ENCODE results near the gene PIK3R3. TPM values are rescaled to one million over a fixed set of nuclear protein-coding genes. Genes with fewer than 3 reads are reported as not detected.

PIK3R3 gene
- total and polyA plus RNA-seq, 9 of the 15 experiments (the other 6 are each of a cell fraction or from before 2014, with no cell fraction given), result 1.4 to 7.7 (median 4.6) TPM

DNA sequence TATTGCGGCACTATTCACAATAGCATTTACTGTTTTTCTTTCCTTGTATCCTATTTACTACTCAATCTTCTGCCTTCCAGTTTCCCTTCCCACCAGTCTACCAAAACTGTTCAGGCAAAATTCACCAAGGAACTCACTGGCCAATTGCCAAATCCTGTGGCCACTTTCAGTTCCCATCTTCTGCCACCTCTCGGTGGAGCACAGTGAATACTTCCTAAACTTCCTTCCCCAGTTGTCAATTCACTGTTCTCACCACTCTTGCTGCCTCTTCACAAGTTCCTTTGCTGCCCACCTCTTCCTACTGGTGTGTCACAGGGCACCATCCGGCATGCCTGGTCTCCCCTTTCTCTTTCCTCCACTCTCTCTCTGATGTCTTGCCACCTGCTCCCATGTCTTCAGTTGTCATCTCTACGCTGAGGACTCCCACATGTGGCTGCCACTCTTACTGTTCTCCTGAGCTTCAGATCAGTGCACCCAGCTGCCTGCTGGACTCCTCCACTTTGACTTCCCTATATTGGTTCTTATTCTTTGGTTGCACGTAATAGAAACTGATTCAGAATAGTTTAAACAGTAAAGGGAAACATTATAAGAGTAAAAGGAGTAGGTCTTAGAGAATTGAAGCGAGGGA is 114.4 kb downstream of the PIK3R3 start:
- ChIA-PET POLR2A (interaction anchor here (0.5 to 1.5 kb wide), 3 partner anchors 11 to 181 kb away, joined by 3 read pairs; no protein-coding TSS in a partner anchor), CTCF (ENCODE audit: low intra/inter-chr PET ratio) (no interaction called here)
- H4K20me1 ChIP-seq (replicated peaks; ENCODE audit: control insufficient read depth, insufficient read depth, low read length), result no peaks in the 10 kb centered on the region
- intact Hi-C loops (cut with micrococcal nuclease), result no loop called here
- H3K9ac ChIP-seq (ENCODE audit: insufficient read depth in 1 of 2, low read depth in 2 of 2, low read length in 2 of 2), result no peak overlapping the region
- H3K9me1 ChIP-seq (ENCODE audit: control insufficient read depth, insufficient read depth, low read length), result no peaks in the 10 kb centered on the region
- BruUV-seq (replicated peaks), result no TSS peak
- ATAC-seq (peak; percentile 53; the same call in 2 of the 3 replicates), FAIRE-seq (no peak), DNase-seq (ENCODE audit: extremely low read depth in 1 of 4, low spot score in 3 of 4) (peak in 1 of 4 experiments; percentile 30)
- peak; percentile 14 for TF ChIP-seq MEIS2 (IDR thresholded peaks at IDR 0.05; ENCODE audit: partially characterized antibody)
- peak in 1 of 2 experiments; percentile 40; a peak in 2 of 4 replicates for TF ChIP-seq RAD21 (CRISPR knock-in tag; conservative IDR thresholded peaks at IDR 0.05 in 1 of 2, IDR thresholded peaks at IDR 0.05 in 1 of 2)
- no peak for TF ChIP-seq GTF2E2 (tag; IDR thresholded peaks at IDR 0.05)
- TF ChIP-seq ZNF212 (CRISPR knock-in tag; IDR thresholded peaks at IDR 0.05), result no peak
- TF ChIP-seq HNRNPL (IDR thresholded peaks at IDR 0.05; ENCODE audit: low read depth, low read length), result no peak
- no peak for TF ChIP-seq PHB (CRISPR knock-in tag; IDR thresholded peaks at IDR 0.05)
- no peak for TF ChIP-seq LCOR (CRISPR knock-in tag; IDR thresholded peaks at IDR 0.05)
- TF ChIP-seq E2F4 (CRISPR knock-in tag; IDR thresholded peaks at IDR 0.05; ENCODE audit: low read depth), result no peak
- TF ChIP-seq, protein P1, sequence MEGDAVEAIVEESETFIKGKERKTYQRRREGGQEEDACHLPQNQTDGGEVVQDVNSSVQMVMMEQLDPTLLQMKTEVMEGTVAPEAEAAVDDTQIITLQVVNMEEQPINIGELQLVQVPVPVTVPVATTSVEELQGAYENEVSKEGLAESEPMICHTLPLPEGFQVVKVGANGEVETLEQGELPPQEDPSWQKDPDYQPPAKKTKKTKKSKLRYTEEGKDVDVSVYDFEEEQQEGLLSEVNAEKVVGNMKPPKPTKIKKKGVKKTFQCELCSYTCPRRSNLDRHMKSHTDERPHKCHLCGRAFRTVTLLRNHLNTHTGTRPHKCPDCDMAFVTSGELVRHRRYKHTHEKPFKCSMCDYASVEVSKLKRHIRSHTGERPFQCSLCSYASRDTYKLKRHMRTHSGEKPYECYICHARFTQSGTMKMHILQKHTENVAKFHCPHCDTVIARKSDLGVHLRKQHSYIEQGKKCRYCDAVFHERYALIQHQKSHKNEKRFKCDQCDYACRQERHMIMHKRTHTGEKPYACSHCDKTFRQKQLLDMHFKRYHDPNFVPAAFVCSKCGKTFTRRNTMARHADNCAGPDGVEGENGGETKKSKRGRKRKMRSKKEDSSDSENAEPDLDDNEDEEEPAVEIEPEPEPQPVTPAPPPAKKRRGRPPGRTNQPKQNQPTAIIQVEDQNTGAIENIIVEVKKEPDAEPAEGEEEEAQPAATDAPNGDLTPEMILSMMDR (IDR thresholded peaks at IDR 0.05 in 2 of 3, conservative IDR thresholded peaks at IDR 0.05 in 1 of 3; ENCODE audit: insufficient read depth in 2 of 3, low read depth in 1 of 3, low read length in 3 of 3), result 0 out of 6 replicates have a peak, but pooled peaks of 2 of the 3 experiments have one; percentile 4 to 16
- TF ChIP-seq HMG20B (CRISPR knock-in tag; IDR thresholded peaks at IDR 0.05), result no peak
- no peak for TF ChIP-seq ZNF408 (CRISPR knock-in tag; IDR thresholded peaks at IDR 0.05; ENCODE audit: low read depth)
- no peak for TF ChIP-seq PHTF2 (CRISPR knock-in tag; IDR thresholded peaks at IDR 0.05)
- TF ChIP-seq MCM7 (IDR thresholded peaks at IDR 0.05), result no peak
- TF ChIP-seq ARHGAP35 (IDR thresholded peaks at IDR 0.05; ENCODE audit: partially characterized antibody), result no peak
- peak; percentile 97 for TF ChIP-seq NFIC (IDR thresholded peaks at IDR 0.05)
- no peak for TF ChIP-seq YBX1 (IDR thresholded peaks at IDR 0.05)
- no peak overlapping the region for H3K4me2 ChIP-seq (ENCODE audit: insufficient read depth, low read length)
- no peak overlapping the region for H3K27ac ChIP-seq (ENCODE audit: extremely low read depth, low read depth, low read length)
- H3K36me3 ChIP-seq (ENCODE audit: control insufficient read depth, insufficient read depth, low read length), result peaks cover 17% of the 10 kb centered on the region; the same call in 2 of the 3 replicates
- no peaks in the 10 kb centered on the region for H3K79me2 ChIP-seq (ENCODE audit: control insufficient read depth, insufficient read depth, low read length)
- H2AFZ ChIP-seq (ENCODE audit: low read depth, low read length), result no peak overlapping the region
- no peaks in the 10 kb centered on the region for H3K9me3 ChIP-seq (replicated peaks; ENCODE audit: control insufficient read depth, insufficient read depth, low read depth, low read length)
- no peaks in the 10 kb centered on the region for H3K27me3 ChIP-seq (ENCODE audit: control insufficient read depth in 2 of 2, insufficient read depth in 2 of 2, low read length in 2 of 2)
- no peak overlapping the region for H3K4me3 ChIP-seq
- 82% methylated on average over 6 of the region's 6 CpGs for WGBS (ENCODE audit: insufficient coverage, low coverage, missing lambda C conversion rate)
- no peaks in the 10 kb centered on the region for H3K4me1 ChIP-seq (replicated peaks in 1 of 2; ENCODE audit: control insufficient read depth in 2 of 2, insufficient read depth in 2 of 2, low read length in 2 of 2)
- in situ Hi-C loops (cut with MboI), result no loop called here

All from K562 (cell line).